Stimulated activated CD4-positive, alpha-beta T cell treated with anti-CD3 and anti-CD28 coated beads, Interleukin-12 subunit alpha, Interleukin-12 subunit beta, amount 100 ng/mL, for 48 hours (primary cell): ENCODE results near the gene TFEB.
"Not testable (repeated sequence)": the region's sequence is repeated elsewhere in the genome, so short reads cannot be mapped to it uniquely, and the experiment has no call there.

Source experiments
- DNase-seq, 3 donors: peaks; one replicate each; pipeline ENCODE4 v3.0.0-alpha.2; 2020; ENCODE audit warnings: low read depth in 2 of 3, low spot score in 1 of 3

Gene TFEB

GRCh38 chr6:41766043-41766664 is 30.7 kb upstream of the TFEB start:
- DNase-seq: not testable (repeated sequence)

GRCh38 chr6:41763470-41763869 is 28.1 kb upstream of the TFEB start:
- no peak for DNase-seq

- no peak for DNase-seq
These were observed 24.6 kb upstream of the TFEB start for GRCh38 chr6:41759905-41760579.

GRCh38 chr6:41759106-41759904 is 23.9 kb upstream of the TFEB start:
- DNase-seq: no peak

DNA sequence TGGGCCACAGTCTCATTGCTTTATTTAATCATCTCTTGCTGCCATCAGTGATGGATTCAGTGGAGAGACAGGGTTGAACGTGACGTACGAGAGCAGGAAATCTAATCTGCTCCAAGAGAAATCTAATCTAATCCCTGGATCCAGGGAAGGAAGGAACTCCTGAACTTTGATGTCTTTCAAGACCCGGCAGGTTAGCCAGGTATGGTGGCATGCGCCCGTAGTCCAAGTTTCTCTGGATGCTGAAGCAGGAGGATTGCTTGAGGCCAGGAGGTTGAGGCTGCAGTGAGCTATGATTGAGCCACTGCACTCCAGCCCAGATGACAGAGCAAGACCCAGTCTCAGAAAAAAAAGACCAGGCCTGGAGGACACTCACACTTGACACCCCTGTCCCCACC is 23.2 kb upstream of the TFEB start:
- no peak for DNase-seq

DNA sequence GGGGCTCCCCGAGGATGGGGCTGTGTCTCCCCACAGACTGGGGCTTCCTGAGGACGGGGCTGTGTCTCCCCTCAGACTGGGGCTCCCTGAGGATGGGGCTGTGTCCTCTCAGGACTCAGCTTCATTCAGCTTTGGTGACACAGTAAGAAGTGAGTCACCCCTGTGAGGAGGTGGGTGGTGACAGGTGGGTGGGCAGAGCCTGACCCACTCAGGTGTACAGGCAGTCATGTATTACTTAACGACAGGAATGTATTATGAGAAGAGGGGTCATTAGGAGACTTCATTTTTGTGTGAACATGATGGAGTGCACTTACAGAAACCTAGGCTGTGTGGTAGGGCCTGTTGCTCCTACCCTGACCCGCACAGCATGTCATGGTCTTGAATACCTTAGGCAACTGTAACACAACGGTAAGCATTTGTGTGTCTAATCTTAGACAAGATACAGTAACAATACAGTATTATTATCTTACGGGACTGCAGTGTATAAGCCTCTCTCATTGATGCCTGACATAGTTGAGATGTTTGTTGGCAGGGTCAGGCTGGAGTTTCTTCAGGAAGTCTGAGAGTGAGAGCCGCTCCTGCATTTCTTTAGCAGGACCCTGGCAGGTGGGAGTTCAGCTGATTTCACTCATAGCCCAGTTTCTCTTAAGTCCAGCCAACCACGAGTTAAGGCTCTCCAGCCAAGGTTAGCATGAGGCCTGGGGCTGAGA is 22.7 kb upstream of the TFEB start:
- DNase-seq: no peak

- DNase-seq: no peak
These were observed 21.9 kb upstream of the TFEB start for GRCh38 chr6:41757271-41757670.

DNA sequence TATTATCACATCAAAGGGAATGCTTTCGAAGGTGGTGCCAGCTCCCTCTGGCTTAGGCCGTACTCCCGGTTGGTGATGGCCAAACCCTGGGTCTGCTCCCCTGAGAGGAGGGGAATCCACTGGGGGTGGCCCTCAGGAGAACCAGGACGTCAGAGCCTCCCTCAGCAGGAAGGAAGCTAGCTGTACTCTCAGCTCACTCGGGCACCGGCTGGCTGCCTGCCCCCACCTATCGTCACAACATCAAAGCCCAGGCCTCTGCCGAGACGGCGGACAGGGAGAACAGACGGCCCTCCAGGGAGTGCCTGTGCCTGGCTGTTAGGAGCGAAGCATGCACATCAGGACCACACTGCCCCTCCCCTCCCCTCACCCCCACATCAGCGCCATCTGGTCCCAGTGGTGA is 20.9 kb upstream of the TFEB start:
- DNase-seq: no peak

DNA sequence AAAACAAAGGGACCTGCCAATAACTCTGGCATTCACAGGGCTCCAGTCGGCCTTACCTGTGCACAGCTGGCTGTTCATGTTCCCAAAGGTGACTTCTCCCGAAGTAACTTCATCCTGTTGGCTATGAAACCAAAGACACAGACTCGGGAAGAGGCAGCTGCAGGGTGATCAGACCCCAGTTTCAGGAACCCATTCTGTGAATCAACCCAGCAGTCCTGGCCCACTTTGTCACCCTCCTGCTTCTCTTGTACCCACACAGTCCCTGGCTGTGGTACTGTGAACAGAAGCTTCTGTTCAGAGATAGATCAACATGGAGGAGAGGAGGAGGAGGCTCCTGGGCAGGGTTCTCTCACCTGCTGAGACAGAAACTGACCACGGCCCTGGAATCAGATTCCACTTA is 20.5 kb upstream of the TFEB start:
- DNase-seq: no peak

- no peak for DNase-seq
These were observed 15.0 kb upstream of the TFEB start for GRCh38 chr6:41750374-41750773.

DNA sequence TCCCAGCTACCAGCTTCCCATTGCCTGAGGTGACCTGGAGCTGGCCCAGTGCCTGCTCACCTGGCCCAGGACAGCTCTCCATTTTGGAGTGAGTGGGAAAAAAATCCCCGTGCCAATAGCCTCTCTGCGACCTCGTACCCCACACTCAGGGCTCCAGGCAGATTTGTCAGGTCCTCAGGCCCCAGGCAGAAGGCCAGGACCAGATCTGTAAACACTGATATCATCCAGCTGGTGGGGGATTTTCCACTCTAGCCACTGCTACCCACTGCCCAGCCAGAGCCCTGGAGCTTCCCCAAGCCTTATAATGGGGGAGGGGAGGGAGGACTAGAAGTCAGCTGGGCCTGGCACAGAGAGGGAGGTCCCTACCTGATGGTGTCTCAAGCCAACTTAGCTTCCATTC is 13.1 kb upstream of the TFEB start:
- DNase-seq: no peak

DNA sequence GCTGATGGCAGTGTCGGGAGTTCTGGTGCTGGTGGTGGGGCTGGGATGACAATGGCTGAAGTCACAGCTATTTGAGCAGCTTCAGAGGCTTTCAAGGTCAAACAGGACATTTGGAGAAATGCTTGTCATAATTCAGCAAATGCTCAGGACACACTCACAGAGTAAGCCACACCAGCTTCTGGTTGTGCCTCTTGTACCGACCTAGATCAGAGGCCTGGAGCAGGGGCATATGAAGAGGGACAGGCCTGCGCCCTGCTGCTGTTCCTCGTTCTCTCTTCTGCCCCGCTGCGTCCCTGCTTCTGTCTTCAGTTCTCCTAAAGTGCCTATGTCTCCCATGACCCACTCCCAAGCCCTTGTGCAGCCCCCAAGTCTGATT is 12.7 kb upstream of the TFEB start:
- no peak for DNase-seq

DNA sequence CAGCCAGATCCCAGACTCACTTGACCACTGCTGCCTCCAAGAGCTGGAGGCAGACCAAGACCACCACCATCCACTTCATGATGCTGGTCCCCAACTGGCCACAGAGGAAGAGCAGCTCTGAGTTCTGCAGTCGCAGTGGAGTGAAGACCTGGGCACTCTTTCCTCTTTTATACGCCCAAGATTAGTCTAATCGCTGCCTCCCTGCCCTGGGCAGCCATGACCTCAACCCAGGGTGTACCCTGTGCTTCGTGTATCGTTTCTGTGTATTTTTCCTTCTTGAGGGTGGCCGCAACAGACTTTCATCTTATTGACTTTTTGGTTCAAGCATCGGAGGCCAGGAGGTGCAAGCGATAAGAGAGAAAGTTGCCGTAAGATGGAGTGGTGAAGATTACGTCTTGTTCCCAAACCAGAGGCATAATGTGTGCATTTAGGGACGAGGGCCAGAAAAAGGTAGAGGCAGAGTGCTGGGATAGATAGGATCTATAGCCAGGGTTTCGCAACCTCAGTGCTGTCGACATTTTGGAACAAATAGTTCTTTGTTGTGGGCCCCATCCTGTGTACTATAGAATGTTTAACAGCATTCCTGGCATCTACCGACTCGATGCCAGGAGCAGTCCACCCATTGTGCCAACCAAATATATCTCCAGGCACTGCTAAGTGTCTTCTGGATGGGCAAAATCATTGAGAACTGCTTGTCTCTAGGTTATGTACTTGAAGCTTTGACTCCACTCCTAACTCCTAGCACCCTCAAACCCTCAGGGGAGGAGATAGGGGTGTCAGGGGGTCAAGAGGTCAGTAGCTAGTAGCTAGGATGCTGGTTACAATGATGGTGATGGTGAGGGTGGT is 12.1 kb upstream of the TFEB start, which contains the start of gene PGC:
PGC (minus strand) TSS at position 142 of the 846 bp plus-strand sequence; CDS start at position 79, 63 bp downstream.
- DNase-seq: no peak

- DNase-seq: no peak
These were observed 10.7 kb upstream of the TFEB start for GRCh38 chr6:41746107-41746506.

DNA sequence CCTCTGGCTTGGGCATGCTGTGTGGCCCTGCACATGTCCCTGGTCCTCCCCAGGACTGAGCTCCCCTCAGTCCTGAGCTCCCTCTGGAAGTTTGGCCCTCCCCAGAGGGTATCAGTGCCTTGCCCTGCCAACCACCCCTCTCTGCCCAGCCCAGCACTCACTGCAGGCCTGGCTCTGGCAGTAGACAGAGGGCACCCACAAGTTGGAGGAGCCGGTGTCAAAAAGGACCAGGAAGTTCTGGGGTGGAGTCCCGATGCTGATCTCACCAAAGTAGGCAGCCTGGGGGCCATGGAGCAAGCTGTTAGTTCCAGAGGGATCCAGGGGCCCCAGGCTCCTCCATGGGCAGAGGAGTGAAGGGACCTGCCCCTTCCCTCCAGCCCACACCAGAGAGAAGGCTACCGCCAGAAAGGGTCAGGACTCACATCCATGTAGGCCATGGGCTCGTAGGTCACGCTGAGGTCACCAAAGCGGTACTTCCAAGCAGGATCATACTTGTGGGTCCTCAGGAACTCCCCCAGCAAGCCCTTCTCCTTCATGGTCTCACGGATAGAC is 8.9 kb upstream of the TFEB start:
- DNase-seq: no peak

GRCh38 chr6:41743406-41744235 is 8.2 kb upstream of the TFEB start:
- no peak for DNase-seq

GRCh38 chr6:41741625-41742490 is 6.5 kb upstream of the TFEB start:
- DNase-seq: no peak

GRCh38 chr6:41740366-41741162 is 5.2 kb upstream of the TFEB start:
- DNase-seq: no peak
